Heart left ventricle (tissue), 16 donors: ENCODE measurements around the gene SYPL1. TPM values are rescaled to one million over a fixed set of nuclear protein-coding genes. Genes with fewer than 3 reads are reported as not detected.

ENCODE experiments used
- ATAC-seq, 4 donors: fragments of 200-7000 bp; cut with Tn5 transposase; one replicate each; pipeline ENCODE4 v1.9.1; 2020 to 2022; ENCODE audit warnings: moderate library complexity in 4 of 4, mild to moderate bottlenecking in 3 of 4, moderate number of reproducible peaks in 1 of 4
- DNase-seq, 5 donors: peaks; one replicate each; pipeline ENCODE4 v3.0.0-alpha.2; 2020
- H3K27ac ChIP-seq, 12 donors: fragments of 200-600 bp; sonication (generic) in 4 of 12; one replicate each; pipeline versions ENCODE4 v1.5.0 to v1.8.0; 2016 to 2022; ENCODE audit warnings: mild to moderate bottlenecking in 2 of 12
- H3K27me3 ChIP-seq, 9 donors: fragments of 200-600 bp; sonication (generic) in 2 of 9; one replicate each; pipeline versions ENCODE4 v1.5.1 to v1.8.0; 2016 to 2022; ENCODE audit warnings: mild to moderate bottlenecking in 3 of 9
- H3K36me3 ChIP-seq, 9 donors: fragments of 200-600 bp; sonication (generic) in 2 of 9; one replicate each; pipeline versions ENCODE4 v1.5.0 to v1.8.0; 2018 to 2022; ENCODE audit warnings: mild to moderate bottlenecking in 2 of 9
- H3K4me1 ChIP-seq, 12 donors: fragments of 200-600 bp; sonication (generic) in 4 of 12; one replicate each; pipeline versions ENCODE4 v1.5.0 to v1.8.0; 2016 to 2022; ENCODE audit warnings: mild to moderate bottlenecking in 3 of 12
- H3K4me3 ChIP-seq, 12 donors: fragments of 200-600 bp; sonication (generic) in 4 of 12; one replicate each; pipeline versions ENCODE4 v1.5.0 to v1.8.0; 2017 to 2022; ENCODE audit warnings: mild to moderate bottlenecking in 9 of 12, moderate library complexity in 4 of 12
- H3K9me3 ChIP-seq, 12 donors: fragments of 200-600 bp; sonication (generic) in 4 of 12; one replicate each; pipeline versions ENCODE4 v1.5.0 to v1.8.0; 2016 to 2022; ENCODE audit warnings: mild to moderate bottlenecking in 1 of 12
- CTCF ChIP-seq, 12 donors: fragments of 200-600 bp; sonication (generic) in 4 of 12; IDR thresholded peaks; one replicate each; pipeline versions ENCODE4 v1.5.0 to v1.8.0; 2018 to 2022; ENCODE audit warnings: antibody characterized with exemption in 12 of 12, mild to moderate bottlenecking in 5 of 12
- POLR2A ChIP-seq, 2 donors: fragments of 450-650 bp; IDR thresholded peaks; one replicate each; pipeline ENCODE4 v1.6.1; 2017; ENCODE audit warnings: antibody characterized with exemption in 2 of 2, mild to moderate bottlenecking in 2 of 2, moderate library complexity in 2 of 2
- WGBS, 4 donors: extraction: QIAGEN DNeasy Blood & Tissue Kit in 2 of 4; methylation state at CpG; one replicate each; pipeline versions ENCODE4 v1.1.5 to v1.1.7; 2013 to 2018; 5-methylcytosine and 5-hydroxymethylcytosine counted together
- intact Hi-C, 10 donors: fragments of 100-400 bp; cut with DNase I; formaldehyde crosslinking; loops; one replicate each; pipeline versions ENCODE4 v1.11.1 to v1.14.2; 2022
- polyA plus RNA-seq, 2 donors: library from polyadenylated mRNA; stranded (reverse); fragments of 200-250 nt; gene quantifications; one replicate each; pipeline ENCODE4 v1.2.3, GENCODE V29; 2013
- total RNA-seq, 9 donors: library from RNA; depleted of rRNA in 2 of 9; stranded (reverse); fragments of >200 nt in 2 of 9; fragmentation: NEBNext Ultra II Directional in 3 of 9; extraction: Animal tissue kit (Norgen Biotek cat#: 25700) in 3 of 9; gene quantifications; one replicate each; pipeline versions ENCODE4 v1.1.0 to v1.2.4, GENCODE V29; 2016 to 2023
- donor health status: ischemic (EF 13 %, LVEDD 7.1; RV severe dilation, severe dysfunction).
- donor health status: healthy with polysubstance abuse.
- donor health status: DM: no; HTN: yes; CAD: no.
- donor health status: DM: no; HTN: no; CAD: no.
- donor health status: ischemic (EF 25% LVEDD 6.9; RV normal size, moderate dysfunction).
- donor health status: ischemic (EF 25% LVEDD 5.7; RV mildly dilated, moderate dysfunction).
- donor health status: healthy.
- donor health status: DM: yes; HTN: yes; CAD: no.
- donor health status: ischemic (EF 35%, LVEDD 5.7; RV mildly dilated, moderate dysfunction).
- donor health status: nonischemic (EF 11% LVEDD 7.7; RV severe dilation, severe dysfunction).
- donor health status: DM: yes; HTN: yes; CAD: no.
- donor health status: PGD.
- donor health status: ischemic (EF 29% LVEDD 5.4; RV normal size, mild dysfunction).
- donor health status: nonischemic (EF 23%, LVEDD 6.1; RV moderate dilation, normal function).

The SYPL1 gene
- total and polyA plus RNA-seq, 11 donors: 70.6 to 99.8 (median 78.5) TPM

GRCh38 chr7:106050002-106050745 is 61.9 kb downstream of the SYPL1 start:
- TF ChIP-seq CTCF (IDR thresholded peaks at IDR 0.05): no peak
- no peak for TF ChIP-seq POLR2A (IDR thresholded peaks at IDR 0.05)
- Histone ChIP-seq H3K36me3 (no peaks in the 10 kb centered on the region), H3K27ac (peak overlapping the region in 5 of 12 donors; percentile 9 to 55 (median 48)), H3K4me3 (no peak overlapping the region), H3K27me3 (no peaks in the 10 kb centered on the region), H3K4me1 (peaks cover 0 to 11% (median 5%) of the 10 kb centered on the region in 12 donors), H3K9me3 (no peaks in the 10 kb centered on the region)
- DNase-seq (no peak), ATAC-seq (peak in 3 of 4 donors; percentile 29 to 54 (median 48))
- intact Hi-C loops: loop anchor here in 3 of 10 donors (10.0 kb wide), 2 partner anchors 405 to 415 kb away; no protein-coding TSS in a partner anchor
- 70 to 80% (median 77%) methylated on average over 12 to 13 of the region's 13 CpGs for WGBS, 4 donors

GRCh38 chr7:106049139-106049752 is 62.9 kb downstream of the SYPL1 start:
- ATAC-seq: no peak
- no peak overlapping the region for H3K27ac ChIP-seq
- H3K9me3 ChIP-seq: no peaks in the 10 kb centered on the region
- TF ChIP-seq CTCF (IDR thresholded peaks at IDR 0.05): no peak
- no peak for TF ChIP-seq POLR2A (IDR thresholded peaks at IDR 0.05)
- H3K36me3 ChIP-seq: no peaks in the 10 kb centered on the region
- 88 to 92% (median 90%) methylated on average over 9 of the region's 9 CpGs for WGBS, 4 donors
- intact Hi-C loops: loop anchor here in 1 of 10 donors (10.0 kb wide), 1 partner anchor 114 kb away; no protein-coding TSS in a partner anchor
- no peak for DNase-seq
- H3K4me1 ChIP-seq: peaks cover 0 to 11% (median 5%) of the 10 kb centered on the region in 12 donors
- H3K27me3 ChIP-seq: peaks cover 0 to 3% (median 0%) of the 10 kb centered on the region in 9 donors
- no peak overlapping the region for H3K4me3 ChIP-seq

GRCh38 chr7:106048706-106049020 is 63.4 kb downstream of the SYPL1 start:
- 85 to 95% (median 90%) methylated on average over 2 of the region's 2 CpGs for WGBS, 4 donors
- intact Hi-C loops: loop anchor here in 1 of 10 donors (10.0 kb wide), 1 partner anchor 114 kb away; no protein-coding TSS in a partner anchor

More at GRCh38 chr7:106048706-106049020, 63.4 kb downstream of the SYPL1 start:
- TF ChIP-seq POLR2A (IDR thresholded peaks at IDR 0.05) (no peak), CTCF (IDR thresholded peaks at IDR 0.05) (no peak)
- ATAC-seq: no peak
- no peak for DNase-seq
- Histone ChIP-seq H3K27ac (no peak overlapping the region), H3K36me3 (no peaks in the 10 kb centered on the region), H3K4me3 (no peak overlapping the region), H3K4me1 (peaks cover 0 to 11% (median 5%) of the 10 kb centered on the region in 12 donors), H3K9me3 (no peaks in the 10 kb centered on the region), H3K27me3 (peaks cover 0 to 3% (median 0%) of the 10 kb centered on the region in 9 donors)
